Skeletal muscle tissue (tissue), 4 donors: Measurements from ENCODE around the gene SGIP1. TPM values are rescaled to one million over a fixed set of nuclear protein-coding genes. Genes with fewer than 3 reads are reported as not detected.

Experiments
- H3K27ac ChIP-seq: one replicate; pipeline ENCODE4 v1.7.0; 2013; ENCODE audit warnings: mild to moderate bottlenecking, low read depth, low read length, inconsistent platforms
- H3K27me3 ChIP-seq, 3 donors: one replicate each; pipeline ENCODE4 v1.7.0; 2013; ENCODE audit warnings: low read length in 3 of 3; ENCODE audit not compliant: control insufficient read depth in 3 of 3, insufficient read depth in 3 of 3
- H3K36me3 ChIP-seq, 3 donors: one replicate each; pipeline ENCODE4 v1.7.0; 2013; ENCODE audit warnings: low read length in 3 of 3; ENCODE audit not compliant: control insufficient read depth in 3 of 3, insufficient read depth in 3 of 3
- H3K4me1 ChIP-seq, 3 donors: one replicate each; pipeline ENCODE4 v1.7.0; 2013; ENCODE audit warnings: low read length in 3 of 3, mild to moderate bottlenecking in 3 of 3; ENCODE audit not compliant: control insufficient read depth in 3 of 3, insufficient read depth in 3 of 3
- H3K4me3 ChIP-seq, 3 donors: one replicate each; pipeline ENCODE4 v1.7.0; 2013; ENCODE audit warnings: low read length in 3 of 3
- H3K9ac ChIP-seq, 3 donors: one replicate each; pipeline ENCODE4 v1.7.0; 2013; ENCODE audit warnings: low read length in 3 of 3, mild to moderate bottlenecking in 3 of 3, moderate library complexity in 2 of 3, low read depth in 1 of 3
- H3K9me3 ChIP-seq, 3 donors: one replicate each; pipeline ENCODE4 v1.7.0; 2013; ENCODE audit warnings: low read length in 3 of 3; ENCODE audit not compliant: control insufficient read depth in 3 of 3
- total RNA-seq: library from RNA; depleted of rRNA; stranded (reverse); fragments of >200 nt; gene quantifications from one replicate; pipeline ENCODE4 v1.2.3, GENCODE V29; 2014
- donor health status: Osteomylitis.

The SGIP1 gene, protein sequence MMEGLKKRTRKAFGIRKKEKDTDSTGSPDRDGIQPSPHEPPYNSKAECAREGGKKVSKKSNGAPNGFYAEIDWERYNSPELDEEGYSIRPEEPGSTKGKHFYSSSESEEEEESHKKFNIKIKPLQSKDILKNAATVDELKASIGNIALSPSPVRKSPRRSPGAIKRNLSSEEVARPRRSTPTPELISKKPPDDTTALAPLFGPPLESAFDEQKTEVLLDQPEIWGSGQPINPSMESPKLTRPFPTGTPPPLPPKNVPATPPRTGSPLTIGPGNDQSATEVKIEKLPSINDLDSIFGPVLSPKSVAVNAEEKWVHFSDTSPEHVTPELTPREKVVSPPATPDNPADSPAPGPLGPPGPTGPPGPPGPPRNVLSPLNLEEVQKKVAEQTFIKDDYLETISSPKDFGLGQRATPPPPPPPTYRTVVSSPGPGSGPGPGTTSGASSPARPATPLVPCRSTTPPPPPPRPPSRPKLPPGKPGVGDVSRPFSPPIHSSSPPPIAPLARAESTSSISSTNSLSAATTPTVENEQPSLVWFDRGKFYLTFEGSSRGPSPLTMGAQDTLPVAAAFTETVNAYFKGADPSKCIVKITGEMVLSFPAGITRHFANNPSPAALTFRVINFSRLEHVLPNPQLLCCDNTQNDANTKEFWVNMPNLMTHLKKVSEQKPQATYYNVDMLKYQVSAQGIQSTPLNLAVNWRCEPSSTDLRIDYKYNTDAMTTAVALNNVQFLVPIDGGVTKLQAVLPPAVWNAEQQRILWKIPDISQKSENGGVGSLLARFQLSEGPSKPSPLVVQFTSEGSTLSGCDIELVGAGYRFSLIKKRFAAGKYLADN
- total RNA-seq, result 0.52 TPM

DNA sequence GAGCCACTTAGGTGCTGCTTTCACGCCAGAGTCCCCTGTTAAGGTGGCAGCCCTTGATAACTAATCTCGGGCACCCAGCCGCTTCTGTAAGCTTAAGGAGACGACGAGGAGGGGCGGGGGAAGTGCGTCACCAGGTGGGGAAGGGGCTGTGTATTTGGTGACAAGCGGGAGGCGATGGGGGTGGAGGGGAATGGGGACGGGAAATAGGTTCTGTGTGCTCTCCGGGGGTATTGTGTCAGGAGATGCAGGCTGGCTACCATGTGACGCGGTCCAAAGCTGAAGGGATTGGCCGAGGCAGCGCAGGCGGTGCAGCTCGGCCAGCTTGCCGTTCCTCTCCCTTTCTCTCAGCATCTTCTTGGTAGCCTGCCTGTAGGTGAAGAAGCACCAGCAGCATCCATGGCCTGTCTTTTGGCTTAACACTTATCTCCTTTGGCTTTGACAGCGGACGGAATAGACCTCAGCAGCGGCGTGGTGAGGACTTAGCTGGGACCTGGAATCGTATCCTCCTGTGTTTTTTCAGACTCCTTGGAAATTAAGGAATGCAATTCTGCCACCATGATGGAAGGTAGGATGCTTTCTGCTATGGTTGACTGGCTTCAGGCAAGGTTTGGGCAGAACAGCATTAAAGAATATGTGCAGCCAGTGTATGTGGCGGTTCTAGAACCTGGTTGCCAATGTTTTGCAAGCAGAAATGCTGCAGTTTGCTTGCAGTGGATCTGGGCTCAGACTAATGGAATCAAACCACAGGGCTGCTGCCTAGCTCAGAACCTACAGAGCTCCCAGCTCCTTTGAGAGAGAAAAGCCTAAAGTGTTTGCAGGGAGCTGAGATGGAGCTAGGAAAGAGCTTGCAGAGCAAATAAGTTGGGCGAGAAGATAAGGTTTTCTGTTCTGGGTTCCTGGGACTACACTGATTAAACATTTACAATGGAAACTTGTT, at the start of gene SGIP1:
TSS of gene SGIP1 (plus strand) at position 350 of the 937 bp plus-strand sequence. CDS start at position 556, 206 bp downstream.
- Histone ChIP-seq H3K27me3 (peaks cover 6 to 13% (median 11%) of the 10 kb centered on the region in 3 donors), H3K9me3 (no peaks in the 10 kb centered on the region), H3K27ac (peak within 1 kb of the TSS; percentile 75), H3K4me1 (peaks cover 4 to 8% (median 4%) of the 10 kb centered on the region in 3 donors), H3K9ac (peak within 1 kb of the TSS; percentile 41 to 67 (median 65)), H3K36me3 (no peaks in the 10 kb centered on the region), H3K4me3 (peak within 1 kb of the TSS; percentile 69 to 74 (median 70))

GRCh38 chr1:66489151-66489550, 44.8 kb upstream of the SGIP1 start:
- Histone ChIP-seq H3K9ac (no peak overlapping the region), H3K4me1 (peaks cover 0 to 9% (median 0%) of the 10 kb centered on the region in 3 donors), H3K4me3 (no peak overlapping the region), H3K27me3 (no peaks in the 10 kb centered on the region), H3K27ac (no peak overlapping the region), H3K9me3 (no peaks in the 10 kb centered on the region), H3K36me3 (no peaks in the 10 kb centered on the region)

GRCh38 chr1:66489972-66490601, 43.9 kb upstream of the SGIP1 start:
- Histone ChIP-seq H3K4me3 (no peak overlapping the region), H3K4me1 (peaks cover 0 to 9% (median 0%) of the 10 kb centered on the region in 3 donors), H3K9ac (no peak overlapping the region), H3K9me3 (no peaks in the 10 kb centered on the region), H3K36me3 (no peaks in the 10 kb centered on the region), H3K27ac (no peak overlapping the region), H3K27me3 (no peaks in the 10 kb centered on the region)

GRCh38 chr1:66490816-66491215, 43.1 kb upstream of the SGIP1 start:
- Histone ChIP-seq H3K27me3 (no peaks in the 10 kb centered on the region), H3K9me3 (no peaks in the 10 kb centered on the region), H3K4me3 (no peak overlapping the region), H3K36me3 (no peaks in the 10 kb centered on the region), H3K27ac (no peak overlapping the region), H3K9ac (no peak overlapping the region), H3K4me1 (peaks cover 0 to 9% (median 0%) of the 10 kb centered on the region in 3 donors)

DNA sequence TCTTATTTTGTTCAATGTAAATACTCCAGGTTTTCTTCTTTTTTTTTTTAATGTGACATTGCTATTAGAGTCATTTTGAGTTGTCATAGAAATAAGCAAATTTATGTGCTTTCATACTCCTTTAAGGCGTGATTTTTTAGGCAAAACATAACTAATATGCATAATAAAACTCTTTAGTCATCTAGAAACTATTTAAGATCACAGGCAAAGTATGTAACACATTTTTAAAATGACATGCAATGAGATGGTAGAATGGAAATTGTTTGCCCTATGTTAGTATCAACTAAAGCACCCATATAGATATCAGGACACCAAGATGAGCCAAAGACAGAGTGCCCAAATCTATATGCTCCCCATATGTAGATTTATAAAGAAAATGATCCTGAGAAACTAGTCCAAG, 41.5 kb upstream of the SGIP1 start:
- peaks cover 0 to 9% (median 0%) of the 10 kb centered on the region in 3 donors for H3K4me1 ChIP-seq
- no peaks in the 10 kb centered on the region for H3K27me3 ChIP-seq
- no peak overlapping the region for H3K27ac ChIP-seq
- no peak overlapping the region for H3K9ac ChIP-seq
- no peaks in the 10 kb centered on the region for H3K36me3 ChIP-seq
- no peaks in the 10 kb centered on the region for H3K9me3 ChIP-seq
- no peak overlapping the region for H3K4me3 ChIP-seq

DNA sequence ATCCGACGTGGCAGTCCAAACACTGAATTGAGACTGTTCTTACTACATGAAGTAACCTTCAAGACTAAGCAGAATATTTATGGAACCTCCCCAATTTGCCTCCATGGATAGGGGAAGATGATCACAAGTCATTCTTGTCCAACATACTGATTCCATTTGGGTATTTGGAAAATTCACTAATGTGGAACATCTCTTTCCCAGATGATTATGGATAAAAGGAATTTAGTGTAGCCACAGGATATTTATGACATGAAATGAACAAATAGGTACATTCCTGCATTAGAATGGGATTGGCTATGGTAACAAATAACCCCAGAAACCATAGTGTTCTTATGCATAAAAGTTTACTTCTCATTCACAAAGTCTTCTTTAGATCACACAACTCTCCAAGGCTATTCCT, 40.2 kb upstream of the SGIP1 start:
- no peaks in the 10 kb centered on the region for H3K9me3 ChIP-seq

GRCh38 chr1:66494482-66494881, 39.5 kb upstream of the SGIP1 start:
- Histone ChIP-seq H3K9me3 (no peaks in the 10 kb centered on the region), H3K9ac (no peak overlapping the region), H3K27me3 (peaks cover 0 to 2% (median 0%) of the 10 kb centered on the region in 3 donors), H3K36me3 (no peaks in the 10 kb centered on the region), H3K4me3 (no peak overlapping the region), H3K4me1 (peaks cover 0 to 9% (median 0%) of the 10 kb centered on the region in 3 donors), H3K27ac (no peak overlapping the region)

More for the DNA sequence above, 40.2 kb upstream of the SGIP1 start:
- Histone ChIP-seq H3K36me3 (no peaks in the 10 kb centered on the region), H3K27me3 (no peaks in the 10 kb centered on the region), H3K27ac (no peak overlapping the region), H3K4me3 (no peak overlapping the region), H3K4me1 (peaks cover 0 to 9% (median 0%) of the 10 kb centered on the region in 3 donors), H3K9ac (no peak overlapping the region)

GRCh38 chr1:66495495-66495894, 38.5 kb upstream of the SGIP1 start:
- H3K9me3 ChIP-seq, result no peaks in the 10 kb centered on the region
- no peak overlapping the region for H3K4me3 ChIP-seq
- no peaks in the 10 kb centered on the region for H3K36me3 ChIP-seq
- H3K9ac ChIP-seq, result no peak overlapping the region
- peaks cover 0 to 3% (median 0%) of the 10 kb centered on the region in 3 donors for H3K4me1 ChIP-seq
- peaks cover 0 to 2% (median 0%) of the 10 kb centered on the region in 3 donors for H3K27me3 ChIP-seq
- H3K27ac ChIP-seq, result no peak overlapping the region

- Histone ChIP-seq H3K9me3 (no peaks in the 10 kb centered on the region), H3K4me3 (no peak overlapping the region), H3K4me1 (no peaks in the 10 kb centered on the region), H3K9ac (no peak overlapping the region), H3K27ac (no peak overlapping the region), H3K36me3 (no peaks in the 10 kb centered on the region), H3K27me3 (peaks cover 0 to 2% (median 0%) of the 10 kb centered on the region in 3 donors)
These were observed 36.0 kb upstream of the SGIP1 start for GRCh38 chr1:66497910-66498309.
